AG08395 (cell line): ENCODE results near the gene ZNF283.

ENCODE experiments used
- DNase-seq: peaks from one replicate; pipeline ENCODE4 v3.0.0; 2012; ENCODE audit warnings: mixed read lengths, low spot score

Gene ZNF283

DNA sequence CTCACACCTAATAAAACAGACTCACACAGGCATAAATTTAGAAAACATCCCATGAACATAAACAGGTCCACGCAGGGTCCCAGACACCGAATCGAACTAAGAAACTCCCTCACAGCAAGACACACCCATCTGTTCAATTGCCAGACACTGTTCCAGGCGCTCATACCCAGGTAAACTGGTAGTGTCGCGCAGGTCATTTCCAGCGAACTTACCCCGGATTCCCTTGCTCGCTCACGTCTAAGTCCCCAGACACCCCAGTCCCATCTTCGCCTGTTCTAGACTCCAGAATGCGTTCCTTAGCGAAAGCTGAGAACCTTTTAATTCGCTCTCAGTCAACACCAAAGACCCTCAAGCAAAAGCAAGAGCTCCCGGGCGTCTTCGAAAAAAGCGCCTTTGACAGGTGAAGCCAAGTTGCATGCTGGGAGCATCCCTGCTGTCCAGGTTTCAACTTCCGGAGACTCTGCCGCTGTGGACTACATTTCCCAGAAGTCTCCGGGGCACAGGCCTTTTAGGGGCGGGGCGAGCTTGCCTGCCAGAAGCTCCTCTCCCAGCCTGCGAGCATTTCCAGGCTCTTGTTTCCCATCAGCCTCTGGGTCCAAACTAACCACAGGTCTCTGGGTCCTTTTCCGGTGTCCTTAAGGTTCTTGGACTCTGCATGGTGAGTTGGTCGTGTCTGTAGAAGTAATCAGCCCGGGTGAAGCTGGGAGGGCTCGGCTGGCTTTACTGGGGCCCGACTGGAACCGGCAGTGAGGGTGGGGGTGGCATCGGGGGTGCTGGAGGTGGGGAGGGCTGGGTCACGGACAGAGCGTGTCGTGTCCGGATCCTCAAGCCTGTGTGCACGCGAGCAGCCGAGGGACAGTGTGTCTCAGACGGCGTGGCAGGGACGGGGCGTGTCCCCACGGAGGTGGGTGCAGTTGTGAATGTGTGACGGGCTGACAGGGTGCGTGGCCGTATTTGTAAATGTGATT is at the start of gene ZNF283:
Gene ZNF283, plus strand, starts transcription at position 535 of the 968 bp plus-strand sequence. CDS start 6,184 bp downstream, outside the sequence.
- DNase-seq = peak; percentile 94

DNA sequence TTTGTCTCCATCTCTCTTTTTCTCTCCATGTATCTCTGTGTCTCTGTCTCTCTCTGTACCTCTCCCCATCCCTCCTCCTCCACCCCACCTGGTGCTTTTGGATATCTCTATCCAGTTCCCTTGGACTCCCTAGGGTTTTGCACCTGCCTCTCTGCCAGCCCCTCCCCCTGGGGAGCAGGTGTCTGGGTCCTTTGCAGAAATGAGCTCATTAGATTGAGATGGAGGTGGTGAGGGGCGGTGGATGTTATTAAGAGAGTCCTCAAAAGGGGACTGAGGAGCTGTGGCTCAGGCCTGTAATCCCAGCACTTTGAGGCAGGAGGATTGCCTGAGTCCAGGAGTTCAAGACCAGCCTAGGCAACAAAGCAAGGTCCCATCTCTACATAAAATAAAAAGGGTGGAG is 48.5 kb upstream of the ZNF283 start:
- DNase-seq = no peak

DNA sequence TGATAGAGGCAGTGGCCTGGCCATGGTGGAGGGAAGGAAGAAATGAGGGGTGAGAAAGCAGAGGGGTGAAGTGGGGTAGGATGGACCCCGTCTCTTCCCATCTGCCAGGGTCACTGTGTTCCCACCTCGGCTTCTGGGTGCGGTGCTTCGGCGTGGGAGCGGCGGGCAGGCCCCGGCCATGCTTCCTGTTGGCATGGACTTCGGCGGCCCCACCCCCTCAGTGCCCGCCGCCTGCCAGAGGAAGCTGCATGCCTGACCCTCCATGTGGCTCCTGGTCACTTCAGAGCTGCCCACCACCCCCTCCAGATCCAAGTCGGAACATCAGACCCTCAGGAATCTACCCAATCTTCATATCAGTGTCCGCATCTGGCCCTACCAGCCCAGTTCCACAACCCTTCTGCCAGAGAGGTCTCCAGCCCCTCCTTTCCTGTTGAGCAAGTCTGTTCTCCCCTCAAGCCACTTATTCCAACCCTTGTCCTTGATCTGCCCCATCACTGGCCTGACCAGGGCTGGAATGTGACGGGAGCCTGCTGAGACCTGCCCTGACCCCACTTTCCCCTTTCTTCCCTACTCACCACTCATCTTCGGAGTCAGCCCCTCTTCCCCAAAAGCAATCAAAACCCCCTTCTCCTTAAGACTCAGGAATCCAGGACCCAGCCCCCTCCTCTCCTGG is 47.8 kb upstream of the ZNF283 start:
- no peak for DNase-seq

DNA sequence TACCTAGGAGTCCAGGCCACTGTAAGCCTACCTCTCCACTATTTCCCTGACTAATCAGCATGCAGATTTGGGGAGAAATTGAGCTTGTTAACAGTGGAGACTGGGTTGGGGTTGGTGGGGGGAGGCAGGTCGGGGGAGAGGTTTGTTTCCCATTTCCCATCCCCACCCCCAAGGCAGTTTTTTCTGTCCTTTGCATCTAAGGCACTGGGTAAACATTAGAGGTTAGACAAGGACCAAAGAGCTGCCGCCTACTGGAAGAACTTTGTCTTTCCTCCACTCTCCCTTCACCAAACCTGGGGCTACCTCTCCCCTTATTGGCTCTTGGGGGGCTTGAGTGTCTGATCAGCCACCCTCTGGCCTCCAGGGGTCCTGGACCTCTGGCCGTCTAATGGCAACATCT is 47.3 kb upstream of the ZNF283 start:
- DNase-seq = no peak

DNA sequence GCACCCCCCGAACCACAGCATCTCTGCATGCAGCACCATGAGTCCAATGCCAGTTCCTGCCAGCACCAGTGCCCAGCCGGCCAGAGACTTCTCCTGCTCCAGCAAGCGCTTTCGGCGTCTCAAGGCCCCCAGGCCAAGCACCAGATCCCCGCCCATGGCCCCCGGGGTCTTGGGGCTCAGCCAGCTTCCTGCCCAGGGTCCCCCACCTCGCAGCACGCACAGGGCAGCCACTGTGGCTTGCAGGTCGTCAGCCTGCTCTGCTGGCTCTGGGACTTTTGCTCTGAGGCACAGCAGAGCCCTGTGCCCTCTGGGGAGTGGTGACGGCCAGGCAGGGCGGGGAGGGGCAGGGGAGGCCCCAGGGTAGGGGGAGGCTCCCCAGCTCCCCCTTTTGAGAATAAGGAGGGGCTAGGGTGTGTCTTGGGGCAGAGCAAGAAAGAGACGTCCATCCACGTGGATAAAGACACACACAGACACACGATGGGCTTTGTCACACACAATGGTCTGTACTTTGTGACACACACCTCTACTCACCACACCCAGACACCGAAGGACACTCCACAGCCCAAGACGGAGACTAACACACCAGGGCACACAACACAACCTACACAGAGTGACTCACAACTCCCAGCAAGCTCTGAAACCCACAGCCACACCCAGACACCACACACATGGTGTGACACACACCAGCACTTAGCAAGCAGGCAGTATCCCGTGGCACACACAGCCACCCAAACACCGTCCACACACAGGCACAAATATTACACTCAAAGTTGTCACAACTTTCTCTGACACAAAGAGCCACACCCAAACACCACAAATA is 46.2 kb upstream of the ZNF283 start, which contains the start of gene KCNN4:
Gene KCNN4, minus strand, starts transcription at position 268 of the 820 bp plus-strand sequence. Its CDS starts 112 bp downstream, at position 156.
- peak; percentile 47 for DNase-seq

DNA sequence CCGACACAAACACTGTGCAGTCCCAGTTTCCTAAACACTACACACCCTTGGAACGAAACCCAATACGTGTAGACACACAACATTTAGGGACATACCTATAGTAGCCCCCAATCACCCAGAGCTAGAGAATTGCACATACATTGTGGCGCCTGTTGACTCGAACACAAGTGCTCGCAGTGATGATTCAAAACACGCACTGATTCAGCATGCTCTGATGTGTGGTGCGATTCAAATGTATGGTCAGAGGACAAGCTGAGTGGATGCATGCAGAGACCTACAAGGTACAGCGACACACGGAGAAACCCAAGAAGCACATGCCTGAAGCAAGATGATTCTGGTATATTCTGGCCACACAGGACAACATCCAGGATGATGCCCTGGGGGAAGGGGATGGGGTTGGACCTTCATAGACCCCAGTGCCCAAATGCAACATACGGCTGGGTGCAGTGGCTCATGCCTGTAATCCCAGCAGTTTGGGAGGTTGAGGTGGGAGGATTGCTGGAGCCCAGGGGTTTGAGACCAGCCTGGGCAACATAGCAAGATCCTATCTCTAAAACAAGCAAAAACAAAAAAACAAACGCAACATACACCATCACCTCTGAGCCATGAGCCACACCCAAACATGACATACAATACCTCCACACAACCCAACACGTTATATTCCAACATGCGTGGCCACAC is 45.4 kb upstream of the ZNF283 start:
- no peak for DNase-seq

DNA sequence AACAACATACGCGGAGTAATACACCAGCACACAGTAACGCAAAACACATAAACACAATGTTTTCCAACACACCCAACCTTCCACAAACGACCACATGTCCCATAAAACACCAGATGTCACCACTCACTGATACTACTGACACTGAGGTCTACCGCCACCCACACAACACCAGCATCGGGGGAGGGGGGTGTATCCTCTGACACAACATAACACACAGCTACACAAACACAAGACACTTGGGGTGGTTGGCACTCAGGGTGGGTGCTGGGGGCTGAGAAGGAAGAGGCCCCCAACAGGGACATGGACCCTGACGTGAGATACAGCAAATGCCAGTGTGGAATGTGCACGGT is 44.8 kb upstream of the ZNF283 start:
- DNase-seq = no peak

DNA sequence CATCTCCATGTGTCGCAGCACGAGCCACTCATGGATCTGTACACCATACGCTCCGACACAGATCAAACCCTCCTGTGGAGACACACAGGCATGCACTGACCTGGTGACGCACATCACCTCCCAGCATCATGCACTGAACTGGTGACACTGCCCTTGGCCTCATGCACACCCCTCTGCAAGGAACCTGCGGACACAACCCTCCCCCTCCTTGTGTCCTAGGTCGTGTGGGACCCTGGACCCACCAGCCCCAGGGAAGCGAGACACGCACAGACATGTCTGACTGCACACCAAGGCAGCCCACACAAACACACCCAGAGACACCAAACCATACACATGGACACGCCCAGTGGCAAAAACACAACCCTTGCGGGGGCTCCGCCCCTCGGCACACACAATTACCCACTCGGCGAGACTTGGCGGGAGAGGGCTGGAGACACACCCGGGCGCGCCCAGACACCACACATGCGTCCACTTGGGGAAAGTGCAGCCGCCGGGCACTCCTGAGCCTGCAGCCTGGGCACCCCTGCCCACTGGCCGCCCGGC is 44.4 kb upstream of the ZNF283 start:
- DNase-seq = no peak

DNA sequence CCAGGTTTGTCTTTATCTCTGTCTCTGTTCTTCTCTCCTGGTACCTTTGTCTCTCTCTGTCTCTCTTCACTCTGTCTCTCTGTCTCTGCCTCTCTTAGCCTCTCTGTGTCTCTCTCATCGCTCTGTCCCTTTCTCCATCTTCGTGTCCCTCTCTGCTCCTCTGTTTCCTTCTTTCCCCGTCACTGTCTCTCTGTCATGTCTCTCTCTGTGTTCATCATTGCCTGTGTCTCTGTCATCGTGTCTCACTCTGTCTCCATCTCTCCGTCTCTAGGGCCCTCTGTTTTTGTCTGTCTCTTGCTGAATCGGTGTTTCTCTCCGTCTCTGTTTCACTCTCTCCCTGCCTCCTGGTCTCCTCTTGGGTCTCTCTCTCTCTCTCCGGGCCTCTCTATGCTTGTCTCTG is 43.5 kb upstream of the ZNF283 start:
- DNase-seq = no peak

DNA sequence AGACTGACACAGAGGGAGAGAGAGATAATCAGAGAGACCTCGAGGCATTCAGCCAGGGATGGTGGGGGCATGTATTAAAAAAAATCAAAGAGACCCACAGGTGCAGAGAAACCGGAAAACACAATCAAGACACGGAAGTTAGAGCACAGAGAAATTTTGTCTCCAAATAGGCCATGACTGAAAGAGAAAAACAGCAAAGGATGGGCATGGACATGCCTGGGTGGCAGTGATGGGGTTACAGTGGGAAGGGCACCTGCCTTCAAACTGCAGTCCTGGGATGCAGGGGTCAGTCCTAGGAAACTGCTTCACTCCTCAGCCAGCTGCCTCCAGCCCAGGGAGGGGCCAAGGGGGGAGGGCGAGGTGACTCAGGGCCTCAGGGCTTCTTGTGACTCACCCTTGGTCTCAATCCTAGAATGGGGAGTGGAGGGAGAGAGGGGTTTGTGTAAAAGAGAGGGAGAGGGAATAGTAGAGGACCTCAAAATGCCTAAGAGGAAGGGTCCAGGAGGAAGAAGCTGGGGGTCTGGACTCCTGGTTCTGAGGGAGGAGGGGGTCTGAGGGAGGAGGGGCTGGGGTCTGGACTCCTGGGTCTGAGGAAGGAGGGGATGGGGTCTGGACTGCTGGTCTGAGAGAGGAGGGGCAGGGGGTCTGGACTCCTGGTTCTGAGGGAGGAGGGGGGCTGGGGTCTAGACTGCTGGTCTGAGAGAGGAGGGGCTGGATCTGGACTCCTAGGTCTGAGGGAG is 42.7 kb upstream of the ZNF283 start:
- peak; percentile 88 for DNase-seq

DNA sequence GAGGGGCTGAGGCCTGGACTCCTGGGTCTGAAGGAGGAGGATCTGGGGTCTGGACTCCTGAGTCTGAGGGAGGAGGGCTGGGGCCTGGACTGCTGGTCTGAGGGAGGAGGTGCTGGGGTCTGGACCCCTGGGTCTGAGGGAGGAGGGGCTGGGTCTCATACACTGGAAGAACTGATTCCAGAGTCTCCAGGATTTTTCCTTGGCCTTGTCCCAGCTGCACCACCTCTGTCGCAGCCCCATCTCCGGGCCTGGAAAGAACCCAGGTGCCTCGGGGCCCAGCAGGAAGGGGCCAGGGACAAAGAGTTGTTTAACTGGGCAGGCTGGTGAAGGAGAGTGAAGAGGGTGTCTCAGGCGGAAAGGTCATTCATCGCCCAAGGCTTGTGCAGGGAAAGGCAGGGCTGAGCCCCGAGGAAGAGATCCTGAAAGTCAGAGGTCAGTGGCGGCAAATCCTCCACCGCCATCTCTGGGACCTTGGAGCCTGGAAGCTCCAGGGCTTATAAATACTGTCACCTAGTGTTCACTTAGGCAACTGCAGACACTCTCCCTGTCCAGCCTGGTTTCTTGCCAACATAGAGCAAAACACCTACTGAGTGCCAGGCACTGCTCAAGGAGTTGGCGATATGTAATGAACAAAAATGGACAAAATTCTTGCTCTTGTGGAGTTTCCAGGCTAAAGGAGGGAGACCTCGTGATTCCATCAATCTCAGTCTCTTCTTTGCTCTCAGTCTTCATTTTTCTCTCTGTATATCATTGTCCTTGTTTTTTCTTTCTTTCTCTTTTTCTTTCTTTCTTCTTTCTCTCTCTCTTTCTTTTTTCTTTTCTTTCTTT is 41.9 kb upstream of the ZNF283 start:
- DNase-seq = peak; percentile 76

DNA sequence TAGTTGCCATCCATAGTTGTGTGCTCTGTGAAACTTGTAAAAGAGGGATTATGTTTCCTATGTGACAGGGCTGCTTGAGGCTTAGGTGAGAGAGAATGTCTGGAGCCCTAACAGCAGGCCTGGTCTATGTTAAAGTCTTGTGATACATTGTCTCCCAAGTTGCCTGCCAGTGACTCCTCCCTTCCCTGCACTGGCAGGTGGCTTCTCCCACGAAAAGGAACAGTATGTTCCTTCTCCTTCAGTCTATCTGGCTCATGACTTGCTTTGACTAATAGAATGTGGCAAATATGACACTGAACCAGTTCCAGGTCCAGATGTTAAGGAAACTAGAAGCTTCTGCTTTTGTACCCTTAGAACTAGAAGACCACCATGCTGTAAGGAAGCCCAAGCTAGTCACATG is 40.5 kb upstream of the ZNF283 start:
- no peak for DNase-seq

DNA sequence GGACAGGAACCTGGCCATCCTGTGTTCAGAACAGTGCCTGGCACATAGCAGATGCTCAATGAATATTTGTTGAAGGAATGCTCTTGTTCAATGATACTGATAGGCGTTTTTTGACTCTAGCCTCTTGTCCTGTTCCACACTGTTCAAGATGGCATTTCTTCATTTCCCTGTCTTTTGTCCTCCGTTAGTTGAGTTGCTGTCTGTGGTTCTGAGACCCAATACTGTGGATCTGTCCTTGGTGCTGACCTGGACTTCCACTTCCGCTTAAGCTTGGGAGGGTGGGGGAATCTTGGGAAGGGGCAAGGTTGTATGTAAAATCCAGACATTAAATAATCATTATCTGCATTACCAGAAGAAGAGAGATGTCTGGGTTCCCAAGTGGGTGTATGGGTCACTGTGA is 38.1 kb upstream of the ZNF283 start:
- peak; percentile 44 for DNase-seq

DNA sequence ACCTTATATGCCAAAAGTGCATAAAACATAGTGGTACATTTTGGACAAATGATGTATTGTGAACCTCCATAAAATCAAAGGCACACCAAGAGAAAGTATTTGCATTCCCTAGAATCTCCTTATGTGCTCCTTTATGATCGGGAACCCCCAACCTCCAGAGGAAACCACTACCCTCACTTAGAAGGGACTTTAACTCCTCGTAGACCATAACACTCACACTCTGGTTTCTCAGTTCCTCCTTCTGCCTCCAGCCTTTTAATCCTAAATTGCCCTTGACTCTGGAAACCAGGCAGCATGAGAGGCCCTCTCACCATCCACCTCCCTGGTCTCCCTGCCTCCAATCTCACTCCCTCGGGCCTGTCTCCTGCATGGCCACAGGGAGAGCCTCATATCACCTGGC is 36.5 kb upstream of the ZNF283 start:
- no peak for DNase-seq

DNA sequence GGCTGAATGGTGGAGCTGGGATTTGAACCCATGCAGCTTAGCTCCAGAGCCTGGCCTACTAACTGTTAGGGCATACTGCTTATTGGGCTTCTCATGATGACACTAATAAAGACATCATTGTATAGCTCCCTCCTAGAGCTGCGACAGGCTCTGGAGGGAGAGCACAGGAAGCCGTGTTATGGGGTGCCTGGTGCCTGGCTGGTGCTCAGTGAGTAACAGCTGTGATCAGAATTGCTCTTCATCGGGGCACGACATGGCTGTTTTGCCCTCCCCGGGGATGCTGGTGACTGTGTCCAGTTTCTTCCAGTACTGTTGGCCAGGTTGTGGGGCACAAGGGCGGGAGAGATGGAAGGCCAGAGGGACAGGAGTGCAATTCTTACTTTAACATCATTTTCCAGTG is 30.0 kb upstream of the ZNF283 start:
- no peak for DNase-seq

DNA sequence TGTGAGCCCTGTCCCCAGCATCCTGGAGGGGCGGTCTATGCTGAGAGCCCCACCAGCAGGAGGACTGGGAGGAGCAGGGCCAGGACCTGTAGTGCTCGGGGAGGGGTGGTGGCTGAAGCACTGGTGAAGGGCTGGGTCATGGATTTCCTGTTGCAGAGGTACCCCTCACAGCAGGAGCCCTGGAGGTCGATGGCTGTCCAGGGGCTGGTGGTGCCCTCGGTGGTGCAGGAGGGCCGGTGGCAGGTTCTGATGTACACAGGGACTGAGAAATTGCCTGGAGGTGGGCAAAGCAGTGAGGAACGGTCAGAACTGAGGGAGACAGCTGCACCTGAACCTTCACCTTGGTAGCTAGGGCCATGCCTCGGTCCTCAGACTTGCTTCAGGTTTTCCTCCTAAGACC is 29.6 kb upstream of the ZNF283 start:
- no peak for DNase-seq

DNA sequence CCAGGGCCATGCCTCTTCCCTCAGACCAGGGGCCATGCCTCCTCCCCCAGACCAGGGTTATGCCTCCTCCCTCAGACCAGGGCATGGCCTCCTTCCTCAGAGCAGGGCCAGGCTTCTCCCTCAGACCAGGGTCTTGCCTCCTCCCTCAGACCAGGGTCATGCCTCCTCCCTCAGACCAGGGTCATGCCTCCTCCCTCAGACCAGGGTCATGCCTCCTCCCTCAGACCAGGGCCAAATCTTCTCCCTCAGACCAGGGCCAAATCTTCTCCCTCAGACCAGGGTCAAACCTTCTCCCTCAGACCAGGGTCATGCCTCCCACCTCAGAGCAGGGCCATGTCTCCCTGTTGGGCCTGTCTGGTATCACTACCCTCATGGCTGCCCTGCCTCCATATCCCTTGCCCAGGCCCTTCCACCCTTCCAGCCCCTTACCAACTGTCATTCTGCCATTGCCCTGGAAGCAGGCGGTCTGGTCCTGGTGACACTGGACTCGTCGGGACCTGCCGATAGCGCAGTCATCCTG is 29.0 kb upstream of the ZNF283 start:
- DNase-seq = no peak

DNA sequence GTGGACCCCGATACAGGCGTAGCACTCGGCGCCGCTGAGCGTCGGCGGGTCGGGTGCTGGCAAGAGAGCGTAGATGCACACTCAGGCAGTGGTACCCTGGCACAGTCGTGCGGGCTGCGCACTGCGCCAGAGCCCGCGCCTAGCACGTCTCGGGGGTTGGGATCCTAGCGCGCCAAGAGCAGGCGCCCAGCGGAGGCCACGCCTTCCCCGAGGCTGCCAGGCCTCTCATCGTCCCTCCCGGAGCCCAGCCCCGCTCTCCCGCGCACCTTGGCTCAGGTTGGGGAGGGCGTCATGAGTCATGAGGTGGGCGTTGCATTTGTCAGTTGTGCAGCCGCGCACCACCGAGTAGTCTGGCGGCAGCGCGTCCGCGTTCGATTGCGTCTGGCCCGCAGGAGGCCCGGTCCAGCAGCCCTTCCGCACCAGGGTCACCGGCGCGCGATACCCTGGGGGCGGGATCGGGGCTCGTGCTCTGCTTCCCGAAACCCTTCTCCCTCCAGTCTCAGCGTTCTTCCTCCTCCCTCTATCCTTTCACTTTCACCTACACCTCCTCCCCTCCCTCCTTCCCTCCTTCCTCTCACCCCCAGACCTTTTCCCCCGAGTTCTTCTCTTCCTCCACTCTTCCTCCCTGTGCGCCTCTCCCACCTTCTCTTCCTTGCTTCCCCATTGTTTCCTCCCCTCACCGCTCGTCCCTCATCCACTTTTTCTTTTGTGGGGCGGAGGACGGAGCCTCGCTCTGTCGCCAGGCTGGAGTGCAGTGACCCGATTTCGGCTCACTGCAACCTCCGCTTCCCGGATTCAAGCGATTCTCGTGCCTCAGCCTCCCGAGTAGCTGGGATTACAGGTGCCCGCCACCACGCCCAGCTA is 28.3 kb upstream of the ZNF283 start:
- DNase-seq = no peak
